NK-92 treated with Interleukin-12 subunit alpha and Interleukin-12 subunit beta, amount 100 ng/mL, for 24 hours (cell line): ENCODE results near the gene MIOX.
A peak's percentile ranks its signal among the peaks of the same experiment; 100 is the strongest.

Source experiments
- DNase-seq: peaks from one replicate; lab custom pipeline; 2025; lab: John Stamatoyannopoulos, UW

MIOX gene

GRCh38 chr22:50455201-50455600, 31.5 kb upstream of the MIOX start:
- DNase-seq: no peak

GRCh38 chr22:50456026-50456425, 30.6 kb upstream of the MIOX start:
- DNase-seq: no peak

GRCh38 chr22:50456466-50457234, 30.0 kb upstream of the MIOX start:
- DNase-seq: no peak

GRCh38 chr22:50459016-50459415, 27.6 kb upstream of the MIOX start:
- DNase-seq: no peak

- DNase-seq: no peak
These were observed 27.0 kb upstream of the MIOX start for GRCh38 chr22:50459496-50460140.

GRCh38 chr22:50460938-50461337, 25.7 kb upstream of the MIOX start:
- no peak for DNase-seq

- DNase-seq: no peak
These were observed 25.1 kb upstream of the MIOX start for GRCh38 chr22:50461536-50461935.

- DNase-seq: no peak
These were observed 24.6 kb upstream of the MIOX start for GRCh38 chr22:50461979-50462540.

GRCh38 chr22:50463188-50463900, 23.3 kb upstream of the MIOX start:
- no peak for DNase-seq

- no peak for DNase-seq
These were observed 22.2 kb upstream of the MIOX start for GRCh38 chr22:50464451-50464850.

- DNase-seq: no peak
These were observed 21.4 kb upstream of the MIOX start for GRCh38 chr22:50465066-50465930.

- DNase-seq: no peak
These were observed 19.3 kb upstream of the MIOX start for GRCh38 chr22:50467341-50467740.

- DNase-seq: no peak
These were observed 18.8 kb upstream of the MIOX start for GRCh38 chr22:50467773-50468440.

GRCh38 chr22:50468626-50469025, 18.0 kb upstream of the MIOX start:
- DNase-seq: no peak

- peak; percentile 97 for DNase-seq
These were observed 17.0 kb upstream of the MIOX start for GRCh38 chr22:50469377-50470305.

- DNase-seq: no peak
These were observed 16.2 kb upstream of the MIOX start for GRCh38 chr22:50470491-50470890.

- no peak for DNase-seq
These were observed 15.3 kb upstream of the MIOX start for GRCh38 chr22:50471197-50471847.

- no peak for DNase-seq
These were observed 14.7 kb upstream of the MIOX start for GRCh38 chr22:50471962-50472361.

GRCh38 chr22:50473088-50473487, 13.6 kb upstream of the MIOX start:
- no peak for DNase-seq
